ENCODE measurements around the gene GALR2.

DNA sequence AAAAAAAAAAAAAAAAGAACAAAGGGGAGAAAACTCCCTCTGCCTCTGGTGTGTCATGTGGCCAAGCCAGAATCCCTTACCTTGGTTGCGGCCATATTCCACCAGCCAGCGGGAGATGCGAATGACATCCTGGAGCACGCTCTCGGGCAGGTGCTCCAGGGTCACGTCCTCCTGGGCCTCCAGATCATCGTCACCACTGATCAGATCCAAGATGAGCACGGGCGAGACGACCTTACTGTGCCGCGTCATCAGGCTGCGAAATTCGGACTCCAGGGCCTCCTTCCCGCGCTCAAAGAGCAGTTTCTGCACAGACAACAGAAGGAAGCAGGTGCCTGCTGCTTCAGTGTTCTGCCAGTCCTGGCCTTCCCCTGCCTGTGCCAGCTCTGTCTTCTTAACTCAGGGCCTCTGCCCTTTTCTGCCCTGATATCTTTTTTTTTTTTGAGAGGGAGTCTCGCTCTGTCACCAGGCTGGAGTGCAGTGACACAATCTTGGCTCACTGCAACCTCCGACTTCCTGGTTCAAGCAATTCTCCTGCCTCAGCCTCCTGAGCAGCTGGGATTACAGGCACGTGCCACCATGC lies 23.2 kb downstream of the GALR2 start:
- no peak for TF ChIP-seq POLR2A (IDR thresholded peaks at IDR 0.05)
- TF ChIP-seq, protein P1, sequence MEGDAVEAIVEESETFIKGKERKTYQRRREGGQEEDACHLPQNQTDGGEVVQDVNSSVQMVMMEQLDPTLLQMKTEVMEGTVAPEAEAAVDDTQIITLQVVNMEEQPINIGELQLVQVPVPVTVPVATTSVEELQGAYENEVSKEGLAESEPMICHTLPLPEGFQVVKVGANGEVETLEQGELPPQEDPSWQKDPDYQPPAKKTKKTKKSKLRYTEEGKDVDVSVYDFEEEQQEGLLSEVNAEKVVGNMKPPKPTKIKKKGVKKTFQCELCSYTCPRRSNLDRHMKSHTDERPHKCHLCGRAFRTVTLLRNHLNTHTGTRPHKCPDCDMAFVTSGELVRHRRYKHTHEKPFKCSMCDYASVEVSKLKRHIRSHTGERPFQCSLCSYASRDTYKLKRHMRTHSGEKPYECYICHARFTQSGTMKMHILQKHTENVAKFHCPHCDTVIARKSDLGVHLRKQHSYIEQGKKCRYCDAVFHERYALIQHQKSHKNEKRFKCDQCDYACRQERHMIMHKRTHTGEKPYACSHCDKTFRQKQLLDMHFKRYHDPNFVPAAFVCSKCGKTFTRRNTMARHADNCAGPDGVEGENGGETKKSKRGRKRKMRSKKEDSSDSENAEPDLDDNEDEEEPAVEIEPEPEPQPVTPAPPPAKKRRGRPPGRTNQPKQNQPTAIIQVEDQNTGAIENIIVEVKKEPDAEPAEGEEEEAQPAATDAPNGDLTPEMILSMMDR (IDR thresholded peaks at IDR 0.05), result no peak

All from right lobe of liver (tissue), 4 donors.